Measurements from ENCODE around the gene LRP1B. TPM values are rescaled to one million over a fixed set of nuclear protein-coding genes. Genes with fewer than 3 reads are reported as not detected.

Gene LRP1B
- polyA plus RNA-seq (2012; ENCODE audit: insufficient read length, low read depth) = 2.1 TPM

GRCh38 chr2:142131010-142131669 lies at the start of gene LRP1B:
LRP1B (minus strand) TSS chr2:142131016; CDS start chr2:142130729, 287 bp downstream.
- no peak for TF ChIP-seq SIN3A (IDR thresholded peaks at IDR 0.05; ENCODE audit: borderline replicate concordance, insufficient read depth, low read length)
- no peak for TF ChIP-seq FOXP2 (optimal IDR thresholded peaks at IDR 0.05; ENCODE audit: borderline replicate concordance, extremely low read depth, extremely low read length, insufficient read depth)
- no peak for TF ChIP-seq POLR2AphosphoS5 (IDR thresholded peaks at IDR 0.05; ENCODE audit: low read depth, low read length)
- no peak for TF ChIP-seq TAF1 (IDR thresholded peaks at IDR 0.05; ENCODE audit: borderline replicate concordance, insufficient read depth, low read length)
- no peak for TF ChIP-seq REST (IDR thresholded peaks at IDR 0.05; ENCODE audit: insufficient read depth in 1 of 2, low read depth in 2 of 2, low read length in 2 of 2)

GRCh38 chr2:142179686-142180085 lies 48.9 kb upstream of the LRP1B start:
- TF ChIP-seq FOXP2 (optimal IDR thresholded peaks at IDR 0.05; ENCODE audit: borderline replicate concordance, extremely low read depth, extremely low read length, insufficient read depth) (no peak), SIN3A (IDR thresholded peaks at IDR 0.05; ENCODE audit: borderline replicate concordance, insufficient read depth, low read length) (no peak), REST (IDR thresholded peaks at IDR 0.05; ENCODE audit: insufficient read depth in 1 of 2, low read depth in 2 of 2, low read length in 2 of 2) (no peak), POLR2AphosphoS5 (IDR thresholded peaks at IDR 0.05; ENCODE audit: low read depth, low read length) (no peak), TAF1 (IDR thresholded peaks at IDR 0.05; ENCODE audit: borderline replicate concordance, insufficient read depth, low read length) (no peak)

GRCh38 chr2:142178604-142179003 lies 47.8 kb upstream of the LRP1B start:
- TF ChIP-seq FOXP2 (optimal IDR thresholded peaks at IDR 0.05; ENCODE audit: borderline replicate concordance, extremely low read depth, extremely low read length, insufficient read depth) (no peak), SIN3A (IDR thresholded peaks at IDR 0.05; ENCODE audit: borderline replicate concordance, insufficient read depth, low read length) (no peak), POLR2AphosphoS5 (IDR thresholded peaks at IDR 0.05; ENCODE audit: low read depth, low read length) (no peak), TAF1 (IDR thresholded peaks at IDR 0.05; ENCODE audit: borderline replicate concordance, insufficient read depth, low read length) (no peak), REST (IDR thresholded peaks at IDR 0.05; ENCODE audit: insufficient read depth in 1 of 2, low read depth in 2 of 2, low read length in 2 of 2) (no peak)

GRCh38 chr2:142176941-142177340 lies 46.1 kb upstream of the LRP1B start:
- TF ChIP-seq REST (IDR thresholded peaks at IDR 0.05; ENCODE audit: insufficient read depth in 1 of 2, low read depth in 2 of 2, low read length in 2 of 2) (no peak), POLR2AphosphoS5 (IDR thresholded peaks at IDR 0.05; ENCODE audit: low read depth, low read length) (no peak)

Measured in PFSK-1 (cell line).